H1 (cell line): ENCODE measurements around the gene LMX1A. TPM values are rescaled to one million over a fixed set of nuclear protein-coding genes. Genes with fewer than 3 reads are reported as not detected.

ENCODE experiments used
- CTCF ChIA-PET: fragments of 300-600 bp; sonication (Branson Sonifier 250); formaldehyde crosslinking; loops from one replicate; lab custom pipeline; 2021; ENCODE audit not compliant: partially characterized antibody; lab: Charles Lee
- POLR2A ChIA-PET: fragments of 300-600 bp; sonication (Branson Sonifier 250); formaldehyde crosslinking; loops from one replicate; lab custom pipeline; 2021; ENCODE audit warnings: inconsistent platforms; ENCODE audit not compliant: partially characterized antibody; lab: Charles Lee
- DNase-seq, 2 experiments: peaks; one replicate each; pipeline versions ENCODE4 v3.0.0 to v3.0.0-alpha.2; 2010 to 2022; ENCODE audit warnings: low spot score in 2 of 2, low read depth in 1 of 2, mixed read lengths in 1 of 2
- FAIRE-seq: peaks from 2 replicates; lab custom pipeline; 2011; peaks lifted over from hg19 to GRCh38; lab: Jason Lieb, UNC
- H2AFZ ChIP-seq: 2 replicates; pipeline ENCODE4 v1.8.1; 2012; ENCODE audit warnings: low read length, inconsistent platforms
- H2AK5ac ChIP-seq: 2 replicates; pipeline ENCODE4 v1.6.1; 2013; ENCODE audit warnings: low read depth, low read length
- H2BK120ac ChIP-seq: replicated peaks from 2 replicates; pipeline ENCODE3; 2013; ENCODE audit warnings: low read depth, low read length, inconsistent platforms
- H2BK12ac ChIP-seq: 2 replicates; pipeline ENCODE4 v1.6.1; 2013; ENCODE audit warnings: low read depth, low read length
- H2BK15ac ChIP-seq: 2 replicates; pipeline ENCODE4 v1.6.1; 2013; ENCODE audit warnings: low read length
- H2BK20ac ChIP-seq: 2 replicates; pipeline ENCODE4 v1.6.1; 2013; ENCODE audit warnings: low read length
- H2BK5ac ChIP-seq: 2 replicates; pipeline ENCODE4 v1.6.1; 2013; ENCODE audit warnings: low read depth, low read length
- H3K14ac ChIP-seq: 2 replicates; pipeline ENCODE4 v1.6.1; 2013; ENCODE audit warnings: inconsistent platforms; ENCODE audit not compliant: insufficient read length
- H3K18ac ChIP-seq: 2 replicates; pipeline ENCODE4 v1.6.1; 2013; ENCODE audit warnings: low read length; ENCODE audit errors: extremely low read depth
- H3K23ac ChIP-seq: 2 replicates; pipeline ENCODE4 v1.6.1; 2013; ENCODE audit warnings: inconsistent platforms; ENCODE audit not compliant: insufficient read length
- H3K23me2 ChIP-seq: 2 replicates; pipeline ENCODE4 v1.6.1; 2013; ENCODE audit warnings: low read depth, low read length
- H3K27ac ChIP-seq: 2 replicates; pipeline ENCODE4 v1.6.1; 2011; ENCODE audit warnings: low read depth, low read length, inconsistent platforms
- H3K27me3 ChIP-seq, 4 experiments: replicated peaks in 1 of 4; 1 replicate in 1 of 4; 2 replicates in 3 of 4; pipeline versions ENCODE4 v1.6.1 to v1.8.1; 2011 to 2013; ENCODE audit warnings: low read length in 3 of 4, mild to moderate bottlenecking in 3 of 4, inconsistent platforms in 2 of 4, mixed read lengths in 2 of 4, moderate library complexity in 1 of 4; ENCODE audit not compliant: control insufficient read depth in 3 of 4, insufficient read depth in 3 of 4; ENCODE audit errors: extremely low read depth in 1 of 4
- H3K36me3 ChIP-seq, 4 experiments: 2 replicates each; pipeline versions ENCODE4 v1.6.1 to v1.8.1; 2011 to 2013; ENCODE audit warnings: mild to moderate bottlenecking in 4 of 4, low read length in 3 of 4, moderate library complexity in 2 of 4, control low read depth in 1 of 4, inconsistent platforms in 1 of 4; ENCODE audit not compliant: insufficient read depth in 4 of 4, control insufficient read depth in 2 of 4
- H3K4ac ChIP-seq: replicated peaks from 2 replicates; pipeline ENCODE3; 2013; ENCODE audit warnings: low read length, low read depth, mixed read lengths, inconsistent platforms; ENCODE audit not compliant: insufficient read length
- H3K4me1 ChIP-seq, 4 experiments: replicated peaks in 1 of 4; 1 replicate in 1 of 4; 2 replicates in 3 of 4; pipeline versions ENCODE4 v1.6.1 to v1.8.1; 2011 to 2013; ENCODE audit warnings: low read length in 3 of 4, inconsistent platforms in 2 of 4, mixed read lengths in 1 of 4; ENCODE audit not compliant: insufficient read depth in 4 of 4, control insufficient read depth in 3 of 4
- H3K4me2 ChIP-seq, 2 experiments: 2 replicates each; pipeline versions ENCODE4 v1.6.1 to v1.8.1; 2011 to 2013; ENCODE audit warnings: low read depth in 2 of 2, low read length in 2 of 2, control low read depth in 1 of 2, inconsistent platforms in 1 of 2, mild to moderate bottlenecking in 1 of 2; ENCODE audit not compliant: insufficient read depth in 1 of 2
- H3K4me3 ChIP-seq, 4 experiments: fragments of 200-600, 300-600 bp in 1 of 4; sonication (generic), shearing (Covaris generic), sonication (Bioruptor Twin) in 1 of 4; 2 replicates each; pipeline versions ENCODE4 v1.5.1 to v1.8.1; 2011 to 2016; ENCODE audit warnings: low read length in 4 of 4, low read depth in 3 of 4, control low read depth in 2 of 4, inconsistent platforms in 2 of 4, mild to moderate bottlenecking in 2 of 4, mixed read lengths in 1 of 4, moderate library complexity in 1 of 4; ENCODE audit not compliant: insufficient read depth in 2 of 4; ENCODE audit errors: extremely low read depth in 1 of 4
- H3K56ac ChIP-seq: replicated peaks from 2 replicates; pipeline ENCODE3; 2013; ENCODE audit warnings: low read depth, mild to moderate bottlenecking, mixed read lengths, low read length, inconsistent platforms; ENCODE audit not compliant: insufficient read length
- H3K79me1 ChIP-seq: 2 replicates; pipeline ENCODE4 v1.6.1; 2013; ENCODE audit warnings: low read depth, low read length, control low read depth
- H3K79me2 ChIP-seq, 2 experiments: 2 replicates each; pipeline versions ENCODE4 v1.6.1 to v1.8.1; 2012 to 2013; ENCODE audit warnings: low read length in 2 of 2, mild to moderate bottlenecking in 2 of 2, inconsistent platforms in 1 of 2; ENCODE audit not compliant: insufficient read depth in 2 of 2, control insufficient read depth in 1 of 2
- H3K9ac ChIP-seq, 4 experiments: replicated peaks in 1 of 4; 1 replicate in 1 of 4; 2 replicates in 3 of 4; pipeline versions ENCODE4 v1.6.1 to v1.8.1; 2011 to 2013; ENCODE audit warnings: low read depth in 3 of 4, low read length in 3 of 4, control low read depth in 2 of 4, mild to moderate bottlenecking in 2 of 4, moderate library complexity in 2 of 4, inconsistent platforms in 1 of 4; ENCODE audit errors: extremely low read depth in 1 of 4
- H3K9me3 ChIP-seq, 2 experiments: 2 replicates each; pipeline versions ENCODE4 v1.6.1 to v1.8.1; 2012 to 2013; ENCODE audit warnings: mild to moderate bottlenecking in 2 of 2, moderate library complexity in 2 of 2, control low read depth in 1 of 2, inconsistent platforms in 1 of 2, low read depth in 1 of 2, low read length in 1 of 2, mixed read lengths in 1 of 2; ENCODE audit not compliant: insufficient read depth in 2 of 2
- H4K20me1 ChIP-seq, 2 experiments: replicated peaks in 1 of 2; 2 replicates each; pipeline versions ENCODE3 to v1.8.1; 2011 to 2013; ENCODE audit warnings: inconsistent platforms in 2 of 2, low read length in 2 of 2, mild to moderate bottlenecking in 1 of 2; ENCODE audit not compliant: insufficient read depth in 2 of 2, control insufficient read depth in 1 of 2
- H4K5ac ChIP-seq: 2 replicates; pipeline ENCODE4 v1.6.1; 2013; ENCODE audit warnings: low read length, low read depth, mixed read lengths, inconsistent platforms; ENCODE audit not compliant: insufficient read length
- H4K8ac ChIP-seq: 2 replicates; pipeline ENCODE4 v1.8.0; 2013; ENCODE audit warnings: mild to moderate bottlenecking, moderate library complexity, low read length, inconsistent platforms; ENCODE audit not compliant: insufficient read depth; ENCODE audit errors: extremely low read depth
- H4K91ac ChIP-seq: replicated peaks from 2 replicates; pipeline ENCODE3; 2013; ENCODE audit warnings: low read length, mixed read lengths, inconsistent platforms; ENCODE audit not compliant: insufficient read length
- BACH1 ChIP-seq: IDR thresholded peaks from 2 replicates; pipeline ENCODE4 v1.6.1; 2012; ENCODE audit warnings: low read length, improper control_type of control experiment
- CEBPB ChIP-seq: IDR thresholded peaks from 2 replicates; pipeline ENCODE4 v1.6.1; 2012; ENCODE audit warnings: low read depth, low read length
- CHD1 ChIP-seq: IDR thresholded peaks from 2 replicates; pipeline ENCODE4 v1.6.1; 2012; ENCODE audit warnings: low read depth, low read length, improper control_type of control experiment
- GTF2F1 ChIP-seq: IDR thresholded peaks from 2 replicates; pipeline ENCODE4 v1.6.1; 2012; ENCODE audit warnings: low read depth, low read length, improper control_type of control experiment, borderline replicate concordance
- JUND ChIP-seq: IDR thresholded peaks from 2 replicates; pipeline ENCODE4 v1.6.1; 2011; ENCODE audit warnings: mild to moderate bottlenecking, improper control_type of control experiment, low read length
- KDM1A ChIP-seq: fragments of 200-600, 300-600 bp; sonication (generic); IDR thresholded peaks from 2 replicates; pipeline ENCODE4 v1.7.1; 2016; ENCODE audit warnings: mild to moderate bottlenecking, low read length, borderline replicate concordance
- KDM4A ChIP-seq: IDR thresholded peaks from one replicate; pipeline ENCODE4 v1.7.1; 2012; ENCODE audit warnings: low read depth, mild to moderate bottlenecking, moderate library complexity, low read length, inconsistent platforms; ENCODE audit not compliant: severe bottlenecking
- KDM5A ChIP-seq: fragments of 200-600 bp; IDR thresholded peaks from 2 replicates; pipeline ENCODE4 v1.7.1; 2012; ENCODE audit warnings: mild to moderate bottlenecking, low read length, inconsistent platforms, mixed read lengths
- POLR2A ChIP-seq, 2 experiments: IDR thresholded peaks; 1 replicate in 1 of 2; 2 replicates in 1 of 2; pipeline ENCODE4 v1.6.1; 2011; ENCODE audit warnings: low read depth in 2 of 2, low read length in 2 of 2, mild to moderate bottlenecking in 2 of 2; ENCODE audit errors: control extremely low read depth in 1 of 2
- POU5F1 ChIP-seq: IDR thresholded peaks from 2 replicates; pipeline ENCODE4 v1.6.1; 2011; ENCODE audit warnings: low read depth, mild to moderate bottlenecking, low read length, moderate library complexity
- RNF2 ChIP-seq: fragments of 200-900, 300-1000 bp; sonication (generic); IDR thresholded peaks from 2 replicates; pipeline ENCODE4 v1.7.1; 2016; ENCODE audit warnings: borderline replicate concordance, low read depth, mild to moderate bottlenecking, antibody characterized with exemption, low read length; ENCODE audit not compliant: poor library complexity, severe bottlenecking; ENCODE audit errors: missing control alignments
- SAP30 ChIP-seq: fragments of 300-600 bp; sonication (generic); IDR thresholded peaks from 2 replicates; pipeline ENCODE4 v1.7.1; 2012; ENCODE audit warnings: low read length, moderate library complexity, mild to moderate bottlenecking, inconsistent platforms; ENCODE audit not compliant: insufficient read depth, insufficient replicate concordance
- SRF ChIP-seq: IDR thresholded peaks from 2 replicates; pipeline ENCODE4 v1.6.1; 2011; ENCODE audit warnings: mild to moderate bottlenecking, low read depth, low read length, moderate library complexity
- YY1 ChIP-seq: IDR thresholded peaks from 2 replicates; pipeline ENCODE4 v1.6.1; 2011; ENCODE audit warnings: low read depth, mild to moderate bottlenecking, low read length
- WGBS, 2 experiments: shearing (Covaris generic) in 1 of 2; methylation state at CpG; one replicate each; pipeline versions ENCODE4 v1.1.6 to v1.1.7; 2013 to 2015; ENCODE audit warnings: low lambda C conversion rate in 2 of 2, mixed read lengths in 2 of 2, inconsistent platforms in 1 of 2, low coverage in 1 of 2, missing lambda C conversion rate in 1 of 2; ENCODE audit not compliant: insufficient replicate concordance in 2 of 2, insufficient coverage in 1 of 2, insufficient read length in 1 of 2; ENCODE audit errors: extremely low coverage in 1 of 2, missing lambda C conversion rate in 1 of 2; 5-methylcytosine and 5-hydroxymethylcytosine counted together
- polyA plus RNA-seq, 7 experiments: library from polyadenylated mRNA; depleted of rRNA in 3 of 7; stranded (reverse) in 5 of 7; unstranded in 2 of 7; fragments of >200 nt in 5 of 7; fragments of 200-250 nt in 2 of 7; gene quantifications; 1 replicate in 5 of 7; 2 replicates in 1 of 7; 4 replicates in 1 of 7; pipeline versions ENCODE4 v1.2.1 to v1.2.3, GENCODE V29; 2011 to 2013; ENCODE audit warnings: missing spikeins in 2 of 7, mixed read lengths in 2 of 7
- total RNA-seq: library from RNA; stranded (reverse); fragmentation: NEBNext Ultra II Directional; extraction: Animal tissue kit (Norgen Biotek cat#: 25700); gene quantifications from 2 replicates; pipeline ENCODE4 v1.2.1, GENCODE V29; 2021

The LMX1A gene
- total and polyA plus RNA-seq, 2 of the 8 experiments (the other 6 are each of a cell fraction or from before 2014, with no cell fraction given) = not detected

GRCh38 chr1:165259706-165260428, 96.6 kb downstream of the LMX1A start:
- Histone ChIP-seq H3K18ac (no peak overlapping the region), H3K36me3 (no peaks in the 10 kb centered on the region), H3K9ac (no peak overlapping the region), H3K79me1 (no peaks in the 10 kb centered on the region), H2AK5ac (no peak overlapping the region), H3K14ac (no peak overlapping the region), H2BK15ac (no peak overlapping the region), H2BK20ac (no peak overlapping the region), H4K20me1 (no peaks in the 10 kb centered on the region), H3K79me2 (no peaks in the 10 kb centered on the region), H3K23me2 (0 out of 2 replicates have a peak, but pooled peaks cover 1% of the 10 kb centered on the region), H4K5ac (no peak overlapping the region), H3K56ac (no peak overlapping the region), H3K23ac (no peak overlapping the region), H2BK12ac (no peak overlapping the region), H3K4me1 (no peaks in the 10 kb centered on the region), H3K9me3 (peaks cover 0 to 2% of the 10 kb centered on the region in 2 experiments; a peak in 1 of 4 replicates), H3K4me3 (no peak overlapping the region), H2BK5ac (no peak overlapping the region), H3K4ac (no peak overlapping the region), H3K27ac (no peak overlapping the region), H2AFZ (no peak overlapping the region), H4K91ac (no peak overlapping the region), H3K27me3 (peaks cover 0 to 3% (median 1%) of the 10 kb centered on the region in 4 experiments; a peak in 4 of 7 replicates), H3K4me2 (no peak overlapping the region), H4K8ac (no peak overlapping the region), H2BK120ac (no peak overlapping the region)
- WGBS, 2 experiments = 72% methylated on average over 3 of the region's 3 CpGs; no CpG with 5 or more reads in 1 of the 2 experiments
- no peak for FAIRE-seq
- POLR2A ChIA-PET = no interaction called here
- DNase-seq = no peak
- CTCF ChIA-PET = interaction anchor here (0.6 to 6.8 kb wide), 27 partner anchors 10 to 669 kb away, joined by 3 to 138 read pairs (median 5); partner anchors contain the start of gene LMX1A
- TF ChIP-seq KDM1A (no peak), SAP30 (no peak), KDM5A (no peak), POLR2A (IDR thresholded peaks at IDR 0.05; ENCODE audit: control extremely low read depth in 1 of 2, low read depth in 2 of 2, low read length in 2 of 2) (no peak), CEBPB (no peak), YY1 (no peak), BACH1 (no peak), KDM4A (no peak), CHD1 (no peak), JUND (no peak), RNF2 (no peak), SRF (no peak), POU5F1 (no peak), GTF2F1 (no peak)
